Renal cortex interstitium (tissue), 11 donors: ENCODE data around the gene IGFBP1. TPM values are rescaled to one million over a fixed set of nuclear protein-coding genes. Genes with fewer than 3 reads are reported as not detected.

Source experiments
- DNase-seq, 11 donors: peaks; one replicate each; pipeline ENCODE4 v3.0.0-alpha.2; 2013; ENCODE audit warnings: low read depth in 9 of 11, low spot score in 4 of 11; ENCODE audit errors: extremely low read depth in 1 of 11
- polyA plus RNA-seq, 3 donors: library from polyadenylated mRNA; unstranded; fragments of 120-200 nt; gene quantifications; one replicate each; pipeline ENCODE4 v1.2.1, GENCODE V29; 2013; ENCODE audit not compliant: insufficient read length in 3 of 3

Gene IGFBP1
- polyA plus RNA-seq, 3 donors = 0.46 to 0.79 (median 0.47) TPM

- no peak for DNase-seq
Measured at GRCh38 chr7:45893996-45894664, 5.8 kb downstream of the IGFBP1 start.

DNA sequence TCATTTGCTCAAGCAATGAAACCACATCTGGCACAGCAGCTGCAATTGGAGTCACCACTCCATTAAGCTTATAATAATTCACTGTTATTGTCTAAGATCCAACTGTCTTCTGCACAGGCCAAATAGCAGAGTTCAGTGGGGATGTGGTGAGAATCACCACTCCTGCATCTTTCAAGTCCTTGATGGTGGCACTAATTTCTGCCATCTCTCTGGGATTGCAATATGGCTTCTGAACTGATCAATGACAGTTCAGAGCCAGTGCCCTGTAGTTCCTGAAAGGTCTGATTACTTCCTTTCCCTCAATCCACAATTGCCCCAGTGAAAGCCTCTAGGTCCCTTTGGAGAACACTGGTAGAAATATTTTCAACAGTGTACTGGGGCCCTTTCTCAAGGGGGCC, 6.4 kb downstream of the IGFBP1 start:
- no peak for DNase-seq

DNA sequence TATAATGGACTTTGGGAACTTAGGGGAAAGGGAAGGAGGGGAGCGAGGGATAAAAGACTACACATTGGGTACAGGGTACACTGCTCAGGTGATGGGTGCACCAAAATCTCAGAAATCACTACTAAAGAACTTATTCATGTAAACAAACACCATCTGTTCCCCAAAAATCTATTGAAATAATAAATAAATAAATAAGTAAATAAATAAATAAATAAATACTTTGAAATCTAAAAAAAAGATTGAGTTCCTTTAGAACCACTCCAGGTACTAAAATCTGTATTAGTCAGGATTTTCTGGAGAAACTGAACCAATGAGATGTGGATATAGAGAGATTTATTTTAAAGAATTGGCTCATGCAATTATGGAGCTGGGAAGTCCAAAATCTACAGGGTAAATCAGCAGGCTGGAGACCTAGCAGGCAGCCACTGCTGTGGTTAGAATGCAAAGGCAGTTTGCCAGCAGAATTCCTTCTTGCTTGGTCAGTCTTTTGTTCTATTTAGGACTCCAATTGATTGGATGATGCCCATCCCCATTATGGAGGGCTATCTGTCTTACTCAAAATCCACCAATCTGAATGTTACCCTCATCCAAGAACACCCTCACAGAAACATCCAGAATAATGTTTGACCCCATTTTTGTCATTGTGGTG, 8.9 kb downstream of the IGFBP1 start:
- DNase-seq = no peak

DNA sequence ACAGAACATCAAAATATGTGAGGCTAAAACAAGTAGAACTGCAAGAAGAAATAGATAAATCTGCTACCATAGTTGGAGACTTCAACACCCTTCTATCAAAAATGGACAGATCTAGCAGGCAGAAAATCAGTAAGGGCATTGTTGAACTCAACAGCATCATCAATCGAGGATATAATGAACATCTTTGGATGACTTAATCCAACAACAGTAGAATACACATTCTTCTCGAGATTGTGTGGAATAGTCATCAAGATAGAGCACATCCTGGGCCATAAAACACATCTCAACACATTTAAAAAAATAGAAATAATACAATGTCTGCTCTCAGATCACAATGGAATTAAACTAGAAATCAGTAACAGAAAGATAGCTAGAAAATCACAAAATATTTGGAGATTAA, 9.9 kb downstream of the IGFBP1 start:
- no peak for DNase-seq

- DNase-seq = no peak
Measured at GRCh38 chr7:45901566-45901965, 13.3 kb downstream of the IGFBP1 start.

- DNase-seq = no peak
Measured at GRCh38 chr7:45902820-45903219, 14.5 kb downstream of the IGFBP1 start.

- no peak for DNase-seq
Measured at GRCh38 chr7:45909561-45909960, 21.3 kb downstream of the IGFBP1 start.

DNA sequence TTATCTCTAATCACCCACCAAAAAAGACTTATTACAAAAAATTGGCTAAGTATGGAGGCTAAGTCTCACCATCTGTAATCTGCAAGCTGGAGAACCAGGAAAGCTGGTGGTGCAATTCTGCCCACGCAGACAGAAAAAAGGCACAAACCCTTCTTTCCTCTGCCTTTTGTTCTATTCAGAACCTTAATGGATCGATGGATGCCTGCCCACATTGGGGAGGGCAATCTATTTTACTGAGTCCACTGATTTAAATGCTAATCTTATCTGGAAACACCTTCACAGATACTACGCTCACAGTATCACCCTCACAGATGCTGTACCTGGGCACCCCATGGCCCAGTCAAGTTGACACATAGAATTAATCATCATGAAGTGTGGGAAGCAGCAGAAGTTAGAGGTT, 22.6 kb downstream of the IGFBP1 start:
- DNase-seq = no peak

DNA sequence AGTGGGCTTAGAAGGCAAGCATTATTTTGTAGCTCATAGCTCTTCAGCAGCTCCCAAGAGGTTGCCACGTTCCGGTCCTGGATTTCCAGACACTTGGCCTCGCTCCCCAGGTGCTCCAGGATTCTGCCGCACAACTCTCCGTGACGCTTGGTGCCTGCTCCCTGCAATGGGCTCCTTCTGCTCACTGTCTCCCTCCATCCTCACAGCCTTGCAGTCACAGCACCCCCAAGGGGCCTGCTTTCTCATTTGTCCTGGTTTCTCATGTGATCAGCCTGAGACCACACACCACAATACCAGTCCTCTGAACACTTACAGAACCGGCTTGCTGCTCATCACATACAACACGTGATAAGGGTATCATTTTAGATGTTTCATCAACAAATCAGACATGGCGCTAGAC, 23.0 kb downstream of the IGFBP1 start:
- no peak for DNase-seq

- DNase-seq = no peak
Measured at GRCh38 chr7:45912972-45913371, 24.7 kb downstream of the IGFBP1 start.

GRCh38 chr7:45914911-45915310, 26.6 kb downstream of the IGFBP1 start:
- DNase-seq = no peak

DNA sequence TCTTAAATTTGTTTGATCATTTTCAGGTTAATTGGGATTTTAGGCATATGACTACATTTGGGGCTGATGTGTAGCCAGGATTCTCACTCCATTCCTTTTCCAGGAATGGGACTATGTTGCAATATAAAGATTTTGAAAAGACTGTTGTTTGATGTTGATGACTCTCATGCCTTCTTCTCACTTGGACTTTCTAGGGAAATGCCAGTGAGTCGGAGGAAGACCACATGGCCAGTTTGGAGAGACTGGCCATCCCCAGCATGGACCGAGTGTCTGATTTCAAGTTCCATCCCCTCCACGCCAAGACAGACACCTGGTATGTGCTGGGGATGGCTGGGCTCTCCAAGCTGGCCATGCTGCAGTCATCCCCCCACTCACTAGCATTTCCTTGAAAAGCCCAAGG, 27.3 kb downstream of the IGFBP1 start:
- DNase-seq = no peak

DNA sequence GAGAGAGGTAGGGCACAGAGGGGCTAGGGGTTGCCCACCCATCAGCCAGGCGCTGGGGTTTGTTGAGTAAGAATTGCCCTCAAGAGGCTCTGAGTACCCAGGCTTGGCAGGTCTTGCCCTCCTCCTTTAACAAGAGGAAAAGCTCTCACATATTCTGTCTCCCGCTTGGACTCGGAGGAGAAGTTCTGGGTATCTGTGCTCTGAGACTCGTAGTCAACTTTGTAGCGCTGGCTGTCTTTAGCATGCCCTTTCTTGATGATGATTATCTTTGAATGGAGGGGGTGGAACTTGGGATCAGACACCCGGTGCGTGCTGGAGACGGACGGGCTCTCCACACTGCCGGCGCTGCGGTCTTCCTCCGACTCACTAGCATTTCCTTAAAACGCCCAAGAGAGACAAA, 28.8 kb downstream of the IGFBP1 start:
- DNase-seq = no peak

DNA sequence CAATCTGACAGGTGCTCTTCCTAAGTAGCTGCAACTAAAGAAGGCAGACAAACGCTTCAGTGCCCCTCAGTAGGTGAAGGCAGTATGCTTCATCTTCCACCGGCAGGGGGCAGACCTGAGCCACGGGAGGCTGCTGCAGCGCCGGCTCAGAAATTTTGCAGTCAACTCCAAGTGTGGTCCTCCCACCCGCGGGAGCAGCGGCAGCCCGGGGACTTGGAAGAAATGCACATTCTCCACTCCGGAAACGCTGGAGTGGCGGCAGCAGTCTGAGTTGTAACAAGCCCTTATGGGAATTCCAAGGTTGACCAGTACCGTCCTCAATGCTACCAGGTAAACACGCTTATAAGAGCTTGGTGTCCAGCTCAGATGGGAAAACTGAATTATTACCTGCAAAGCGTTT, 29.4 kb downstream of the IGFBP1 start:
- DNase-seq = peak in 10 of 11 donors; percentile 44 to 71 (median 64)

GRCh38 chr7:45918556-45918955, 30.3 kb downstream of the IGFBP1 start:
- no peak for DNase-seq

DNA sequence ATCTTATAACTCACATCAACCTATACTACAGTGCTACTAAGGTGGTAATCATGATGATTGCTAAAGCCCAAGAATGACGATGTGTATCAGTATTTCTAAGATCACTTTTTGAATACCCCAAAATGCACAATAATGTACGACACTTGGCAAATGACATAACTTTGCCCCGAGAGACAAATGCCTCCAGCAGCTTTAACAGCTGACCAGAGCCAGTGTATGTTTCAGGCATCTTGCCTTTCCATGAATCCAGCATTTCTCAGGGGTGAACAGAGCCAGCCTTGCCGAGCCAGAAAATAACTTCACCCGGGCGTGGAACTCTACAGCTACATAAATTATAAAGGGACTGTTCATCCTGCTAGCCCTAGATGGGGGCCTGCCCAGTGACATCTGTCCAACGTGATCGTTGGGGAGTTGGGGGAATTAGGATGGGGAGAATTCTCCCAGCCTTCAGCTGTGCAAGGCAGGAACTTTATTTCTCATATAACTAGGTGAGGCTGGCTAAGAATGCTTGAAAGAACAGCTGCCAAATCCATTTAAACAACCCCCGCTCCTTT, 31.0 kb downstream of the IGFBP1 start:
- no peak for DNase-seq

- DNase-seq = no peak
Measured at GRCh38 chr7:45919993-45920459, 31.7 kb downstream of the IGFBP1 start.

DNA sequence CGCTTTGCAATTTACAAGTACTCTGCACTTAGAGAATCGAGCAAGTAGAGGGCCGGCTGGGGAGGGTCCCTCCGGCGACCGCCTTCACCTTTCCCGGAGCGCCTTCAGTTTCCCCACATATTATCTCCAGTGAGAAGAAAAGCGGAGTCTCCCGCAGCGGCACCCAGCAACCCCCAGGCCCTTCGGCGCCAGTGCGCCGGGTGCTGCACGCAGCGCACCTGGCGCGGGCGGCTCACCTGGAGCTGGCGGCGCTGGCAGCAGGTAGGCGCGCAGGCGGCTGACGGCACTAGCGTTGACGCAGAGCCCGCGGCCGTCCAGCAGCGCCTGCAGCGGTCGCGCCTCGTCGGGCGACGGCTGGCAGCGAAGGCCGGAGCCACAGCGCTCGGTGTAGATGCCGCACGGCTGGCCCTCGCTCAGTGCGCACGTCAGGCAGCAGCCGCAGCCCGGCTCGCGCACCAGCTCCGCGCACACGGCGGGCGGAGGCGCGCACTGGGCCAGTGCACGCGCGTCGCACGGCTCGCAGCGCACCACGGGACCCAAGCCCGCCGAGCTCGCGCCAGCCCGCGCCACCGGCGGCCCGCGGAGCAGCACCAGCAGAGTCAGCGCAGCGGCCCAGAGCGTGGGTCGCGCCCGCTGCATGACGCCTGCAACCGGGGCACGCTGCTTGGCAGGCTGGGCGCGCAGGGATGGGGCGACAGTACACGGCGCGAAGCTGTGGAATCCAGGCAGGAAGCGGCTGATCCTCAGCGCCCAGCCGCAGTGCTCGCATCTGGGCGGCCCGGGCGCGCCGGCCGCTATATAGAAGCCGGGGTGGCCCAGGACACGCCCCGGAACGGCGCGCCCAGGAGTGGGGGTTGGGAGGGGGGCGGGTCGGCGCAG, 32.5 kb downstream of the IGFBP1 start, which contains the start of gene IGFBP3:
TSS of gene IGFBP3 (minus strand) at position 771 of the 879 bp plus-strand sequence. CDS start at position 639, 132 bp downstream.
- DNase-seq = peak in 9 of 11 donors; percentile 29 to 75 (median 53)

GRCh38 chr7:45921381-45921698, 33.1 kb downstream of the IGFBP1 start:
- no peak for DNase-seq
